IMR-90 (cell line): ENCODE measurements around the gene SYT2. TPM values are rescaled to one million over a fixed set of nuclear protein-coding genes. Genes with fewer than 3 reads are reported as not detected.

Experiments
- ATAC-seq: fragments of 200-7000 bp; cut with Tn5 transposase; 2 replicates; pipeline ENCODE4 v1.9.1; 2020; ENCODE audit warnings: low read depth, mild to moderate bottlenecking, moderate library complexity
- BruUV-seq: library from RNA; stranded (reverse); fragments of 400-500 nt; replicated peaks from 2 replicates; lab custom pipeline; 2021; lab: Mats Ljungman, UMichigan
- CTCF ChIA-PET: fragments of 300-600 bp; formaldehyde crosslinking; extraction: SDS; loops from one replicate; lab custom pipeline; 2021; ENCODE audit warnings: antibody characterized with exemption; lab: Yijun Ruan, JAX
- POLR2A ChIA-PET: fragments of 300-600 bp; sonication (Branson Sonifier 250); formaldehyde crosslinking; loops from one replicate; lab custom pipeline; 2022; ENCODE audit warnings: antibody characterized with exemption; ENCODE audit not compliant: unreplicated experiment; lab: Charles Lee
- DNase-seq: peaks from one replicate; pipeline ENCODE4 v3.0.0; 2013
- H2AFZ ChIP-seq: replicated peaks from 2 replicates; pipeline ENCODE3; 2013; ENCODE audit warnings: low read length, mild to moderate bottlenecking; ENCODE audit not compliant: poor library complexity
- H2AK5ac ChIP-seq: 2 replicates; pipeline ENCODE4 v1.6.1; 2013; ENCODE audit warnings: low read depth, low read length, inconsistent platforms
- H2AK9ac ChIP-seq: replicated peaks from 2 replicates; pipeline ENCODE3; 2013; ENCODE audit warnings: mild to moderate bottlenecking, low read depth, low read length, moderate library complexity; ENCODE audit not compliant: poor library complexity
- H2BK120ac ChIP-seq: 2 replicates; pipeline ENCODE4 v1.6.1; 2013; ENCODE audit warnings: low read depth, low read length, inconsistent platforms
- H2BK15ac ChIP-seq: 3 replicates; pipeline ENCODE4 v1.6.1; 2013; ENCODE audit warnings: low read depth, low read length, inconsistent platforms
- H2BK20ac ChIP-seq: 2 replicates; pipeline ENCODE4 v1.6.1; 2013; ENCODE audit warnings: low read depth, mild to moderate bottlenecking, inconsistent platforms, low read length, moderate library complexity
- H2BK5ac ChIP-seq: 2 replicates; pipeline ENCODE4 v1.6.1; 2013; ENCODE audit warnings: mild to moderate bottlenecking, low read depth, low read length, inconsistent platforms; ENCODE audit not compliant: poor library complexity, severe bottlenecking
- H3K14ac ChIP-seq: replicated peaks from 2 replicates; pipeline ENCODE4 v1.6.1; 2013; ENCODE audit warnings: low read depth, low read length, inconsistent platforms
- H3K18ac ChIP-seq: 2 replicates; pipeline ENCODE4 v1.6.1; 2013; ENCODE audit warnings: low read depth, low read length, control low read depth
- H3K23ac ChIP-seq: 2 replicates; pipeline ENCODE4 v1.6.1; 2013; ENCODE audit warnings: low read depth, low read length, inconsistent platforms
- H3K27ac ChIP-seq: 2 replicates; pipeline ENCODE4 v1.5.1; 2013; ENCODE audit warnings: mild to moderate bottlenecking, control low read depth, low read length; ENCODE audit not compliant: insufficient read depth
- H3K27me3 ChIP-seq: 2 replicates; pipeline ENCODE4 v1.6.1; 2013; ENCODE audit warnings: low read length; ENCODE audit not compliant: control insufficient read depth, insufficient read depth
- H3K36me3 ChIP-seq: 2 replicates; pipeline ENCODE4 v1.6.1; 2013; ENCODE audit warnings: low read length, mixed read lengths; ENCODE audit not compliant: control insufficient read depth, insufficient read depth
- H3K4ac ChIP-seq: 2 replicates; pipeline ENCODE4 v1.6.1; 2013; ENCODE audit warnings: low read depth, low read length, inconsistent platforms
- H3K4me1 ChIP-seq: 2 replicates; pipeline ENCODE4 v1.6.1; 2013; ENCODE audit warnings: low read length, mixed read lengths; ENCODE audit not compliant: control insufficient read depth, insufficient read depth
- H3K4me2 ChIP-seq: 2 replicates; pipeline ENCODE4 v1.6.1; 2013; ENCODE audit warnings: low read depth, mild to moderate bottlenecking, control low read depth, low read length, moderate library complexity
- H3K4me3 ChIP-seq: 2 replicates; pipeline ENCODE4 v1.5.1; 2013; ENCODE audit warnings: low read depth, mild to moderate bottlenecking, control low read depth, low read length, moderate library complexity; ENCODE audit not compliant: insufficient read depth
- H3K56ac ChIP-seq: 2 replicates; pipeline ENCODE4 v1.6.1; 2013; ENCODE audit warnings: low read length, inconsistent platforms; ENCODE audit not compliant: insufficient read depth; ENCODE audit errors: extremely low read depth
- H3K79me1 ChIP-seq, 2 experiments: 2 replicates each; pipeline ENCODE4 v1.6.1; 2013; ENCODE audit warnings: low read length in 2 of 2, inconsistent platforms in 1 of 2, low read depth in 1 of 2
- H3K9ac ChIP-seq: 2 replicates; pipeline ENCODE4 v1.6.1; 2013; ENCODE audit warnings: low read depth, low read length, control low read depth
- H3K9me1 ChIP-seq: 2 replicates; pipeline ENCODE4 v1.6.1; 2013; ENCODE audit warnings: low read length, inconsistent platforms; ENCODE audit not compliant: insufficient read depth
- H3K9me3 ChIP-seq: 2 replicates; pipeline ENCODE4 v1.6.1; 2013; ENCODE audit warnings: low read length; ENCODE audit not compliant: control insufficient read depth, insufficient read depth
- H4K20me1 ChIP-seq: 2 replicates; pipeline ENCODE4 v1.6.1; 2013; ENCODE audit warnings: low read length, inconsistent platforms; ENCODE audit not compliant: insufficient read depth
- H4K5ac ChIP-seq: 2 replicates; pipeline ENCODE4 v1.6.1; 2013; ENCODE audit warnings: mild to moderate bottlenecking, low read depth, low read length, control low read depth
- H4K8ac ChIP-seq, 2 experiments: 2 replicates each; pipeline ENCODE4 v1.6.1; 2013; ENCODE audit warnings: low read depth in 2 of 2, low read length in 2 of 2, control low read depth in 1 of 2, inconsistent platforms in 1 of 2
- H4K91ac ChIP-seq: 2 replicates; pipeline ENCODE4 v1.6.1; 2013; ENCODE audit warnings: low read depth, low read length, inconsistent platforms; ENCODE audit not compliant: insufficient read depth
- BHLHE40 ChIP-seq: fragments of 150-350 bp; IDR thresholded peaks from 2 replicates; pipeline ENCODE4 v1.6.1; 2016; ENCODE audit warnings: mild to moderate bottlenecking, low read depth, low read length
- CEBPB ChIP-seq: IDR thresholded peaks from 2 replicates; pipeline ENCODE4 v1.6.1; 2012; ENCODE audit warnings: low read depth, low read length, improper control_type of control experiment
- CHD1 ChIP-seq: IDR thresholded peaks from 2 replicates; pipeline ENCODE4 v1.6.1; 2012; ENCODE audit warnings: low read depth, low read length, improper control_type of control experiment
- ELK1 ChIP-seq: fragments of 150-350 bp; IDR thresholded peaks from 2 replicates; pipeline ENCODE4 v1.6.1; 2016; ENCODE audit warnings: low read depth, mild to moderate bottlenecking, low read length, moderate library complexity, borderline replicate concordance
- FOS ChIP-seq: fragments of 150-350 bp; IDR thresholded peaks from 2 replicates; pipeline ENCODE4 v1.6.1; 2016; ENCODE audit warnings: low read depth, low read length
- MAFK ChIP-seq: IDR thresholded peaks from 2 replicates; pipeline ENCODE4 v1.6.1; 2012; ENCODE audit warnings: low read depth, low read length, improper control_type of control experiment
- MAZ ChIP-seq: IDR thresholded peaks from 2 replicates; pipeline ENCODE4 v1.6.1; 2012; ENCODE audit warnings: low read depth, mild to moderate bottlenecking, low read length, improper control_type of control experiment, moderate library complexity, borderline replicate concordance
- MXI1 ChIP-seq: IDR thresholded peaks from 2 replicates; pipeline ENCODE4 v1.6.1; 2012; ENCODE audit warnings: low read depth, mild to moderate bottlenecking, low read length, moderate library complexity, borderline replicate concordance
- NFE2L2 ChIP-seq: fragments of 150-350 bp; IDR thresholded peaks from 2 replicates; pipeline ENCODE4 v1.6.1; 2016; ENCODE audit warnings: low read depth, mild to moderate bottlenecking, low read length
- POLR2A ChIP-seq: IDR thresholded peaks from 2 replicates; pipeline ENCODE4 v1.6.1; 2012; ENCODE audit warnings: mild to moderate bottlenecking, low read depth, low read length
- RAD21 ChIP-seq: IDR thresholded peaks from 2 replicates; pipeline ENCODE4 v1.6.1; 2012; ENCODE audit warnings: low read length, improper control_type of control experiment
- RCOR1 ChIP-seq: IDR thresholded peaks from 2 replicates; pipeline ENCODE4 v1.6.1; 2012; ENCODE audit warnings: mild to moderate bottlenecking, low read length, improper control_type of control experiment; ENCODE audit not compliant: insufficient replicate concordance
- RFX5 ChIP-seq: IDR thresholded peaks from 2 replicates; pipeline ENCODE4 v1.8.0; 2012; ENCODE audit warnings: low read depth, mild to moderate bottlenecking, low read length, moderate library complexity
- SMC3 ChIP-seq: fragments of 150-350 bp; IDR thresholded peaks from 2 replicates; pipeline ENCODE4 v1.6.1; 2016; ENCODE audit warnings: low read depth, mild to moderate bottlenecking, antibody characterized with exemption, low read length, moderate library complexity
- USF2 ChIP-seq: fragments of 150-350 bp; IDR thresholded peaks from 2 replicates; pipeline ENCODE4 v1.6.1; 2017; ENCODE audit warnings: mild to moderate bottlenecking, antibody characterized with exemption, low read length, low read depth
- WGBS, 2 experiments: methylation state at CpG; one replicate each; pipeline versions ENCODE4 v1.1.5 to v1.1.7; 2013; ENCODE audit warnings: missing lambda C conversion rate in 2 of 2; ENCODE audit not compliant: insufficient read length in 1 of 2; ENCODE audit errors: extremely low coverage in 2 of 2; 5-methylcytosine and 5-hydroxymethylcytosine counted together
- dilution Hi-C: fragments of 300-500 bp; cut with HindIII; formaldehyde crosslinking; loops from one replicate; pipeline ENCODE4 v1.14.3; 2018; ENCODE audit warnings: low sequenced_read_pairs; ENCODE audit not compliant: unreplicated experiment
- in situ Hi-C: fragments of 300-500 bp; cut with MboI; formaldehyde crosslinking; loops from 3 replicates; pipeline ENCODE4 v1.14.3; 2019; ENCODE audit warnings: low sequenced_read_pairs, inconsistent platforms, mixed read lengths
- intact Hi-C: fragments of 100-400 bp; cut with micrococcal nuclease; formaldehyde crosslinking; loops from 2 replicates; pipeline ENCODE4 v1.10.0; 2022
- polyA plus RNA-seq, 3 experiments: library from polyadenylated mRNA; depleted of rRNA; stranded (reverse); fragments of >200 nt; gene quantifications; 2 replicates each; pipeline ENCODE4 v1.2.3, GENCODE V29; 2012; ENCODE audit warnings: low replicate concordance in 1 of 3
- total RNA-seq: library from RNA; depleted of rRNA; stranded (reverse); fragments of >200 nt; gene quantifications from 2 replicates; pipeline ENCODE4 v1.2.3, GENCODE V29; 2012
- TF ChIP-seq, protein P1 (sequence below): conservative IDR thresholded peaks from 2 replicates; pipeline ENCODE4 v1.5.1; 2012; ENCODE audit warnings: mild to moderate bottlenecking, low read depth, low read length, improper control_type of control experiment

SYT2 gene
- total and polyA plus RNA-seq, 2 of the 4 experiments (the other 2 are of a cell fraction), result under 0.01 TPM

DNA sequence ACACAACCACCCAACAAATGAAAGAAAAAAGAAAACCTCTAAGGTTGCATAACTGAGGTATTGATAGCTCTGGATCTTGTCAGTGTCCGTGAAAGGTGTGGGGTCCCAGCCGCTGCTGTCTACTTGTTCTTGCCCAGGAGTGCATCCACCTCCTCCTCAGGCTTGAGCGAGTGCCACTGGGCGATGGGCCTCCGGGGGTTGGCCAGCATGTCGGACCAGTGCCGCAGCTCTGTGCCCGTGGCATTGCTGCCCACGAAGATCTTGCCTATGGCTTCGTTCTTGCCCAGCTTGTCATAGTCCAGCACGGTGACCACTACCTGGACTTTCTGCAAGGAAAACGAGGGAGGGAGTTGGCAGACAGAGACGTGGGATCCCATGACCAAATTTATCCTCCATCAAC is 113.6 kb downstream of the SYT2 start:
- dilution Hi-C loops, result no loop called here
- peaks cover 9% of the 10 kb centered on the region for H3K4me1 ChIP-seq
- H3K9ac ChIP-seq, result no peak overlapping the region
- H2AK5ac ChIP-seq, result peak overlapping the region; percentile 27; the same call in 1 of the 2 replicates
- H3K14ac ChIP-seq, result no peak overlapping the region
- no peak overlapping the region for H2BK20ac ChIP-seq
- no peak overlapping the region for H2AFZ ChIP-seq
- H4K91ac ChIP-seq, result no peak overlapping the region
- H2BK5ac ChIP-seq, result no peak overlapping the region
- intact Hi-C loops, result no loop called here
- no peak overlapping the region for H3K23ac ChIP-seq
- no peaks in the 10 kb centered on the region for H3K27me3 ChIP-seq
- peak overlapping the region; percentile 69; the same call in 1 of the 3 replicates for H2BK15ac ChIP-seq
- no peaks in the 10 kb centered on the region for H4K20me1 ChIP-seq
- H4K5ac ChIP-seq, result no peak overlapping the region
- peaks cover 14% of the 10 kb centered on the region for H3K9me1 ChIP-seq
- H3K36me3 ChIP-seq, result no peaks in the 10 kb centered on the region
- H3K27ac ChIP-seq, result no peak overlapping the region
- TF ChIP-seq CHD1 (no peak), SMC3 (no peak), MAZ (no peak), BHLHE40 (no peak), FOS (no peak), ELK1 (no peak), POLR2A (no peak), USF2 (no peak), NFE2L2 (no peak), MXI1 (no peak), RFX5 (no peak), RAD21 (no peak), RCOR1 (no peak), MAFK (no peak), CEBPB (no peak)
- TF ChIP-seq, protein P1, sequence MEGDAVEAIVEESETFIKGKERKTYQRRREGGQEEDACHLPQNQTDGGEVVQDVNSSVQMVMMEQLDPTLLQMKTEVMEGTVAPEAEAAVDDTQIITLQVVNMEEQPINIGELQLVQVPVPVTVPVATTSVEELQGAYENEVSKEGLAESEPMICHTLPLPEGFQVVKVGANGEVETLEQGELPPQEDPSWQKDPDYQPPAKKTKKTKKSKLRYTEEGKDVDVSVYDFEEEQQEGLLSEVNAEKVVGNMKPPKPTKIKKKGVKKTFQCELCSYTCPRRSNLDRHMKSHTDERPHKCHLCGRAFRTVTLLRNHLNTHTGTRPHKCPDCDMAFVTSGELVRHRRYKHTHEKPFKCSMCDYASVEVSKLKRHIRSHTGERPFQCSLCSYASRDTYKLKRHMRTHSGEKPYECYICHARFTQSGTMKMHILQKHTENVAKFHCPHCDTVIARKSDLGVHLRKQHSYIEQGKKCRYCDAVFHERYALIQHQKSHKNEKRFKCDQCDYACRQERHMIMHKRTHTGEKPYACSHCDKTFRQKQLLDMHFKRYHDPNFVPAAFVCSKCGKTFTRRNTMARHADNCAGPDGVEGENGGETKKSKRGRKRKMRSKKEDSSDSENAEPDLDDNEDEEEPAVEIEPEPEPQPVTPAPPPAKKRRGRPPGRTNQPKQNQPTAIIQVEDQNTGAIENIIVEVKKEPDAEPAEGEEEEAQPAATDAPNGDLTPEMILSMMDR, result no peak
- H3K79me1 ChIP-seq, result no peaks in the 10 kb centered on the region
- 100% methylated on average over 5 of the region's 13 CpGs; no CpG with 5 or more reads in 1 of the 2 experiments for WGBS, 2 experiments
- no peak overlapping the region for H4K8ac ChIP-seq
- DNase-seq (no peak), ATAC-seq (no peak)
- H3K4me3 ChIP-seq, result no peak overlapping the region
- ChIA-PET CTCF (no interaction called here), POLR2A (no interaction called here)
- peak overlapping the region; percentile 37; the same call in 1 of the 2 replicates for H2BK120ac ChIP-seq
- H2AK9ac ChIP-seq, result no peak overlapping the region
- no peaks in the 10 kb centered on the region for H3K9me3 ChIP-seq
- no peak overlapping the region for H3K18ac ChIP-seq
- no peak overlapping the region for H3K56ac ChIP-seq
- H3K4ac ChIP-seq, result no peak overlapping the region
- H3K4me2 ChIP-seq, result no peak overlapping the region
- BruUV-seq, result no TSS peak
- in situ Hi-C loops, result loop anchor here (5.0 kb wide), 1 partner anchor 104 kb away; no protein-coding TSS in a partner anchor
